Measurements from ENCODE around the gene LRMDA. TPM values are rescaled to one million over a fixed set of nuclear protein-coding genes. Genes with fewer than 3 reads are reported as not detected.

LRMDA gene
- total and polyA plus RNA-seq, 2 of the 8 experiments (the other 6 are each of a cell fraction or from before 2014, with no cell fraction given), result 0.86 to 2.8 TPM

GRCh38 chr10:75417522-75417927 is 13.9 kb upstream of the LRMDA start (continued):
- TF ChIP-seq KDM4A (IDR thresholded peaks at IDR 0.05; ENCODE audit: low read depth, low read length, severe bottlenecking) (no peak), SP2 (IDR thresholded peaks at IDR 0.05; ENCODE audit: low read length) (no peak), USF2 (IDR thresholded peaks at IDR 0.05; ENCODE audit: low read length) (no peak), SAP30 (IDR thresholded peaks at IDR 0.05; ENCODE audit: insufficient read depth, insufficient replicate concordance, low read length) (no peak), CHD1 (IDR thresholded peaks at IDR 0.05; ENCODE audit: low read depth, low read length) (no peak), EP300 (IDR thresholded peaks at IDR 0.05; ENCODE audit: borderline replicate concordance in 1 of 2, low read depth in 2 of 2, low read length in 2 of 2) (no peak), KDM5A (IDR thresholded peaks at IDR 0.05; ENCODE audit: low read length) (no peak), ASH2L (IDR thresholded peaks at IDR 0.05; ENCODE audit: low read length) (no peak), GABPA (IDR thresholded peaks at IDR 0.05; ENCODE audit: borderline replicate concordance, insufficient read depth, low read length) (no peak), JUN (IDR thresholded peaks at IDR 0.05; ENCODE audit: low read depth, low read length) (peak; percentile 79; the same call in 1 of the 2 replicates), SP1 (IDR thresholded peaks at IDR 0.05; ENCODE audit: low read depth, low read length) (0 out of 2 replicates have a peak, but pooled peaks have one; percentile 9), POU5F1 (IDR thresholded peaks at IDR 0.05; ENCODE audit: low read depth, low read length) (peak; percentile 97), SIRT6 (IDR thresholded peaks at IDR 0.05; ENCODE audit: low read length) (no peak), CTCF (IDR thresholded peaks at IDR 0.05; ENCODE audit: control extremely low read depth in 1 of 3, insufficient read depth in 1 of 3, low read depth in 1 of 3, low read length in 3 of 3) (peak in 1 of 3 experiments; percentile 0; a peak in 1 of 4 replicates), NANOG (IDR thresholded peaks at IDR 0.05; ENCODE audit: insufficient read depth, low read depth, low read length, poor library complexity, severe bottlenecking) (peak; percentile 90), YY1 (IDR thresholded peaks at IDR 0.05; ENCODE audit: low read depth, low read length) (no peak), JUND (IDR thresholded peaks at IDR 0.05; ENCODE audit: low read length) (peak; percentile 98), RNF2 (IDR thresholded peaks at IDR 0.05; ENCODE audit: borderline replicate concordance, low read depth, low read length, missing control alignments, poor library complexity, severe bottlenecking) (no peak), TCF12 (IDR thresholded peaks at IDR 0.05; ENCODE audit: low read depth, low read length) (no peak)
